ENCODE data around the gene GBA3. TPM values are rescaled to one million over a fixed set of nuclear protein-coding genes. Genes with fewer than 3 reads are reported as not detected.

The GBA3 gene
- total RNA-seq (2021; ENCODE audit: unreplicated experiment) = not detected
- polyA plus RNA-seq (2012) = not detected in 2 replicates
- percentile 1 among the genes with signal in this experiment for Bru-seq, nascent RNA
- BruChase-seq, experiment 1, labeled RNA remaining after a 6-hour chase = percentile 2 among the genes with signal in this experiment
- percentile 1 among the genes with signal in this experiment for BruChase-seq, experiment 2, labeled RNA remaining after a 2-hour chase
- long read RNA-seq = 0 reads

GRCh38 chr4:22692736-22693135, at the start of gene GBA3:
GBA3 (plus strand) TSS chr4:22692937.
- H3K4me1 ChIP-seq (ENCODE audit: control insufficient read depth in 1 of 2, insufficient read depth in 2 of 2, low read length in 2 of 2) = no peaks in the 10 kb centered on the region
- no peak for ATAC-seq
- H3K9me2 ChIP-seq (ENCODE audit: insufficient read depth) = no peaks in the 10 kb centered on the region
- no peaks in the 10 kb centered on the region for H3K9me3 ChIP-seq (ENCODE audit: control insufficient read depth in 1 of 2, insufficient read depth in 1 of 2, low read depth in 1 of 2, low read length in 2 of 2)
- BruUV-seq (replicated peaks) = no TSS peak
- DNase-seq (ENCODE audit: low read depth, low spot score) = no peak
- H3K27me3 ChIP-seq (ENCODE audit: insufficient read depth, low read length) = peaks cover 16% of the 10 kb centered on the region
- ChIA-PET CTCF (interaction anchor here (1.3 kb wide), 1 partner anchor 904 kb away, joined by 6 read pairs; no protein-coding TSS in a partner anchor), RAD21 (ENCODE audit: low non-redundant PET in 1 of 2, low total read pairs in 2 of 2, uncharacterized antibody in 2 of 2, unreplicated experiment in 2 of 2) (no interaction called here), POLR2A (no interaction called here)
- intact Hi-C loops (cut with micrococcal nuclease) = loop anchor here (10.0 kb wide), 1 partner anchor 558 kb away; no protein-coding TSS in a partner anchor
- no peak within 1 kb of the TSS for H3K4me2 ChIP-seq (ENCODE audit: low read length)
- no peaks in the 10 kb centered on the region for H3K36me3 ChIP-seq (ENCODE audit: control insufficient read depth in 1 of 2, insufficient read depth in 2 of 2, low read length in 2 of 2)
- H4K20me1 ChIP-seq (ENCODE audit: insufficient read depth) = no peaks in the 10 kb centered on the region
- H2AFZ ChIP-seq (ENCODE audit: low read depth, low read length, poor library complexity, severe bottlenecking) = no peak within 1 kb of the TSS
- no peaks in the 10 kb centered on the region for H3K79me2 ChIP-seq (ENCODE audit: insufficient read depth, low read length)
- TF ChIP-seq MAX (IDR thresholded peaks at IDR 0.05) (no peak), ELF1 (IDR thresholded peaks at IDR 0.05; ENCODE audit: borderline replicate concordance, low read depth) (no peak), RAD21 (IDR thresholded peaks at IDR 0.05; ENCODE audit: low read depth) (no peak), ZFX (IDR thresholded peaks at IDR 0.05) (no peak), TCF7L2 (IDR thresholded peaks at IDR 0.05; ENCODE audit: borderline replicate concordance, extremely low read depth, insufficient read depth, insufficient read length) (no peak), ATF3 (IDR thresholded peaks at IDR 0.05) (no peak), EGR1 (IDR thresholded peaks at IDR 0.05; ENCODE audit: low read depth) (no peak), YY1 (IDR thresholded peaks at IDR 0.05; ENCODE audit: extremely low read depth, insufficient replicate concordance, low read depth, low read length) (no peak), SP1 (IDR thresholded peaks at IDR 0.05; ENCODE audit: low read depth) (no peak), CEBPB (IDR thresholded peaks at IDR 0.05; ENCODE audit: low read depth) (no peak), POLR2AphosphoS5 (IDR thresholded peaks at IDR 0.05; ENCODE audit: low read depth, low read length) (no peak), FOSL1 (IDR thresholded peaks at IDR 0.05; ENCODE audit: low read depth) (no peak), POLR2A (IDR thresholded peaks at IDR 0.05; ENCODE audit: borderline replicate concordance, extremely low read depth, insufficient read depth, insufficient read length) (no peak), ZNF274 (IDR thresholded peaks at IDR 0.05; ENCODE audit: low read depth, low read length) (no peak), EZH2phosphoT487 (IDR thresholded peaks at IDR 0.05; ENCODE audit: borderline replicate concordance) (no peak), SIN3A (IDR thresholded peaks at IDR 0.05; ENCODE audit: low read depth) (no peak), JUND (IDR thresholded peaks at IDR 0.05) (no peak), SRF (IDR thresholded peaks at IDR 0.05; ENCODE audit: low read depth) (no peak), ZBTB33 (IDR thresholded peaks at IDR 0.05; ENCODE audit: extremely low read depth, insufficient replicate concordance, low read length) (no peak)
- no peak within 1 kb of the TSS for H3K4me3 ChIP-seq (replicated peaks in 1 of 2; ENCODE audit: low read depth in 1 of 2, low read length in 2 of 2)
- no peak within 1 kb of the TSS for H3K9ac ChIP-seq (ENCODE audit: low read length)
- no peak within 1 kb of the TSS for H3K27ac ChIP-seq (ENCODE audit: low read depth, low read length)
